BLaER1 treated with 17β-estradiol and CSF1 and Interleukin-3, amounts not matched to agents 10 nM and 100 nM (cell line): ENCODE results near the gene JAKMIP2.

Source experiments
- H3K27ac ChIP-seq, 11 experiments: shearing (Covaris generic); formaldehyde crosslinking; 2 replicates each; pipeline ENCODE4 v1.8.1; 2022
- H3K27me3 ChIP-seq, 11 experiments: shearing (Covaris generic); formaldehyde crosslinking; 2 replicates each; pipeline ENCODE4 v1.8.1; 2022
- H3K36me3 ChIP-seq, 11 experiments: shearing (Covaris generic); formaldehyde crosslinking; 2 replicates each; pipeline ENCODE4 v1.8.1; 2022
- H3K4me1 ChIP-seq, 10 experiments: shearing (Covaris generic); formaldehyde crosslinking; 2 replicates each; pipeline ENCODE4 v1.8.1; 2022
- H3K4me2 ChIP-seq, 11 experiments: shearing (Covaris generic); formaldehyde crosslinking; 2 replicates each; pipeline ENCODE4 v1.8.1; 2022
- H3K4me3 ChIP-seq, 10 experiments: shearing (Covaris generic); formaldehyde crosslinking; 2 replicates each; pipeline ENCODE4 v1.8.1; 2022
- H3K9ac ChIP-seq, 11 experiments: shearing (Covaris generic); formaldehyde crosslinking; 2 replicates each; pipeline ENCODE4 v1.8.1; 2022
- H3K9me3 ChIP-seq, 11 experiments: shearing (Covaris generic); formaldehyde crosslinking; replicated peaks in 1 of 11; 2 replicates each; pipeline ENCODE4 v1.8.1; 2022
- H4K20me1 ChIP-seq, 11 experiments: shearing (Covaris generic); formaldehyde crosslinking; 2 replicates each; pipeline ENCODE4 v1.8.1; 2022
- Cebpa-rat ChIP-seq, 11 experiments: shearing (Covaris generic); IDR thresholded peaks; 2 replicates each; pipeline ENCODE4 v1.8.1; 2022

The JAKMIP2 gene

GRCh38 chr5:147544556-147544955 is 238.0 kb downstream of the JAKMIP2 start:
- H3K27ac ChIP-seq, result no peak overlapping the region
- no peak overlapping the region for H3K4me3 ChIP-seq
- H3K9me3 ChIP-seq, result peaks cover 0 to 6% (median under 1%) of the 10 kb centered on the region in 11 experiments; a peak in 4 of 22 replicates
- no peak overlapping the region for H3K4me2 ChIP-seq
- no peaks in the 10 kb centered on the region for H3K36me3 ChIP-seq
- H3K9ac ChIP-seq, result no peak overlapping the region
- no peak for TF ChIP-seq Cebpa-rat (IDR thresholded peaks at IDR 0.05)
- no peaks in the 10 kb centered on the region for H3K27me3 ChIP-seq
- H4K20me1 ChIP-seq, result no peaks in the 10 kb centered on the region
- H3K4me1 ChIP-seq, result no peaks in the 10 kb centered on the region

GRCh38 chr5:147539053-147539452 is 243.5 kb downstream of the JAKMIP2 start:
- no peak overlapping the region for H3K9ac ChIP-seq
- no peaks in the 10 kb centered on the region for H3K27me3 ChIP-seq
- H3K4me3 ChIP-seq, result no peak overlapping the region
- no peaks in the 10 kb centered on the region for H3K4me1 ChIP-seq
- H3K36me3 ChIP-seq, result no peaks in the 10 kb centered on the region
- no peaks in the 10 kb centered on the region for H3K9me3 ChIP-seq
- no peak overlapping the region for H3K27ac ChIP-seq
- no peak overlapping the region for H3K4me2 ChIP-seq
- no peaks in the 10 kb centered on the region for H4K20me1 ChIP-seq
- no peak for TF ChIP-seq Cebpa-rat (IDR thresholded peaks at IDR 0.05)

- H4K20me1 ChIP-seq, result no peaks in the 10 kb centered on the region
These were observed 244.3 kb downstream of the JAKMIP2 start for GRCh38 chr5:147538236-147538635.

More at GRCh38 chr5:147538236-147538635, 244.3 kb downstream of the JAKMIP2 start:
- no peak for TF ChIP-seq Cebpa-rat (IDR thresholded peaks at IDR 0.05)
- no peaks in the 10 kb centered on the region for H3K9me3 ChIP-seq
- H3K4me2 ChIP-seq, result no peak overlapping the region
- H3K36me3 ChIP-seq, result no peaks in the 10 kb centered on the region
- H3K4me3 ChIP-seq, result no peak overlapping the region
- no peak overlapping the region for H3K9ac ChIP-seq
- H3K4me1 ChIP-seq, result no peaks in the 10 kb centered on the region
- H3K27ac ChIP-seq, result no peak overlapping the region
- no peaks in the 10 kb centered on the region for H3K27me3 ChIP-seq
